Measurements from ENCODE around the gene KRT26.

- TF ChIP-seq EZH2 (IDR thresholded peaks at IDR 0.05; ENCODE audit: low read depth, unreplicated experiment) (no peak), CTCF (conservative IDR thresholded peaks at IDR 0.05; ENCODE audit: low read depth in 2 of 2) (no peak), POLR2AphosphoS5 (IDR thresholded peaks at IDR 0.05; ENCODE audit: low read depth) (no peak), ZNF331 (CRISPR knock-in tag; IDR thresholded peaks at IDR 0.05; ENCODE audit: low read depth) (no peak)
- TF ChIP-seq, protein P1, sequence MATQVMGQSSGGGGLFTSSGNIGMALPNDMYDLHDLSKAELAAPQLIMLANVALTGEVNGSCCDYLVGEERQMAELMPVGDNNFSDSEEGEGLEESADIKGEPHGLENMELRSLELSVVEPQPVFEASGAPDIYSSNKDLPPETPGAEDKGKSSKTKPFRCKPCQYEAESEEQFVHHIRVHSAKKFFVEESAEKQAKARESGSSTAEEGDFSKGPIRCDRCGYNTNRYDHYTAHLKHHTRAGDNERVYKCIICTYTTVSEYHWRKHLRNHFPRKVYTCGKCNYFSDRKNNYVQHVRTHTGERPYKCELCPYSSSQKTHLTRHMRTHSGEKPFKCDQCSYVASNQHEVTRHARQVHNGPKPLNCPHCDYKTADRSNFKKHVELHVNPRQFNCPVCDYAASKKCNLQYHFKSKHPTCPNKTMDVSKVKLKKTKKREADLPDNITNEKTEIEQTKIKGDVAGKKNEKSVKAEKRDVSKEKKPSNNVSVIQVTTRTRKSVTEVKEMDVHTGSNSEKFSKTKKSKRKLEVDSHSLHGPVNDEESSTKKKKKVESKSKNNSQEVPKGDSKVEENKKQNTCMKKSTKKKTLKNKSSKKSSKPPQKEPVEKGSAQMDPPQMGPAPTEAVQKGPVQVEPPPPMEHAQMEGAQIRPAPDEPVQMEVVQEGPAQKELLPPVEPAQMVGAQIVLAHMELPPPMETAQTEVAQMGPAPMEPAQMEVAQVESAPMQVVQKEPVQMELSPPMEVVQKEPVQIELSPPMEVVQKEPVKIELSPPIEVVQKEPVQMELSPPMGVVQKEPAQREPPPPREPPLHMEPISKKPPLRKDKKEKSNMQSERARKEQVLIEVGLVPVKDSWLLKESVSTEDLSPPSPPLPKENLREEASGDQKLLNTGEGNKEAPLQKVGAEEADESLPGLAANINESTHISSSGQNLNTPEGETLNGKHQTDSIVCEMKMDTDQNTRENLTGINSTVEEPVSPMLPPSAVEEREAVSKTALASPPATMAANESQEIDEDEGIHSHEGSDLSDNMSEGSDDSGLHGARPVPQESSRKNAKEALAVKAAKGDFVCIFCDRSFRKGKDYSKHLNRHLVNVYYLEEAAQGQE (IDR thresholded peaks at IDR 0.05; ENCODE audit: unreplicated experiment) = no peak
These were observed 45.2 kb upstream of the KRT26 start for GRCh38 chr17:40817103-40817682.

Data from GM23338 (cell line).